ENCODE results near the gene ISCU.

ISCU gene

GRCh38 chr12:108562348-108563135 lies at the start of gene ISCU:
ISCU (plus strand) TSS chr12:108562596; CDS start chr12:108562623, 27 bp downstream.
- DNase-seq, result peak; percentile 97

GRCh38 chr12:108514468-108514972 lies 47.9 kb upstream of the ISCU start:
- DNase-seq, result no peak

- DNase-seq, result peak; percentile 98
Measured at GRCh38 chr12:108514973-108515814, 47.2 kb upstream of the ISCU start, which contains the start of gene FICD. FICD (plus strand) TSS chr12:108515277; CDS start chr12:108516973, 1,696 bp downstream.

GRCh38 chr12:108515916-108516315 lies 46.5 kb upstream of the ISCU start:
- no peak for DNase-seq

GRCh38 chr12:108516511-108517275 lies 45.7 kb upstream of the ISCU start:
- no peak for DNase-seq

- DNase-seq, result no peak
Measured at GRCh38 chr12:108517288-108518100, 44.9 kb upstream of the ISCU start.

- DNase-seq, result no peak
Measured at GRCh38 chr12:108518101-108518715, 44.2 kb upstream of the ISCU start.

GRCh38 chr12:108518716-108519496 lies 43.5 kb upstream of the ISCU start:
- DNase-seq, result no peak

- DNase-seq, result no peak
Measured at GRCh38 chr12:108519558-108519957, 42.8 kb upstream of the ISCU start.

GRCh38 chr12:108523365-108523764 lies 39.0 kb upstream of the ISCU start:
- DNase-seq, result no peak

GRCh38 chr12:108525681-108526080 lies 36.7 kb upstream of the ISCU start:
- DNase-seq, result no peak

GRCh38 chr12:108526482-108527165 lies 35.8 kb upstream of the ISCU start:
- no peak for DNase-seq

- no peak for DNase-seq
Measured at GRCh38 chr12:108527166-108527496, 35.3 kb upstream of the ISCU start.

GRCh38 chr12:108530161-108530560 lies 32.2 kb upstream of the ISCU start:
- DNase-seq, result no peak

- no peak for DNase-seq
Measured at GRCh38 chr12:108531929-108532848, 30.2 kb upstream of the ISCU start.

- DNase-seq, result no peak
Measured at GRCh38 chr12:108538146-108538545, 24.2 kb upstream of the ISCU start.

GRCh38 chr12:108538616-108539195 lies 23.7 kb upstream of the ISCU start:
- no peak for DNase-seq

- DNase-seq, result no peak
Measured at GRCh38 chr12:108542320-108542719, 20.1 kb upstream of the ISCU start.

- no peak for DNase-seq
Measured at GRCh38 chr12:108543652-108544051, 18.7 kb upstream of the ISCU start.
